ENCODE data around the gene ASPSCR1. TPM values are rescaled to one million over a fixed set of nuclear protein-coding genes. Genes with fewer than 3 reads are reported as not detected.

Gene ASPSCR1
- total and polyA plus RNA-seq, 9 of the 15 experiments (the other 6 are each of a cell fraction or from before 2014, with no cell fraction given): 0.90 to 36.9 (median 11.6) TPM

DNA sequence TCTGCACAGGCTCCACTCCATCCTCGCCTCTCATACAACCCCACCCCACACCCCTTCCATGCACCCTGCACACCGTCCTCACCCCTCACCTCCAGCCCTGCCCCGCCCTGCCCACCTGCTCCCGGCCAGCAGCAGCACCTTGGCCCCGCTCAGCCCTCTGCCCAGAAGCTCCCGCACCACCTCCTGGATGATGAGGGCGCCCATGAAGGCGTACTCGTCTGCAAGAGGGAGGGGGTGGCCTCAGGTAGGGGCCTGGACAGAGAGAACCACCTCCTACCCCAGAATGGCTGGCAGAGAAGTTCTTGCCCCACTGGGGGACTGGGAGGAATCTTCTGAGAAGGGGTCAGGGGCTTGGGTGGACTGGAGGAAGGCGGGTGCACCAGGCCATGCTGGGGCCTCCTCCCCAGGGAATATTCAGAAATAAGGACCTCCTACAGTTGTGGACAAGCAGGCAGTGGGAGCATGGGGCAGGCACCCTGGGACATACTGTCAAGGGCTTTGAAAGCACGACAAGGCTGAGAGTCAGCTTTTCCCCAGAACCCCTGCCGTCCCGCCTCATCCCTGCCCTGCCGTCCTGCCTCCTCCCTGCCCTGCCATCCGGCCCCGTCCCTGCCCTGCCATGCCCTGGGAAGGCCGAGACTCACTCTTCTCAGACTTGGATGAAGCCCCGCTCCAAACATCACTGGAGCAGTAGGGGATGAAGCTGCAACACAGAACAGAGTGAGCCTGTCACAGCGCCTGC lies 19.6 kb upstream of the ASPSCR1 start:
- TF ChIP-seq HMG20A (CRISPR knock-in tag; conservative IDR thresholded peaks at IDR 0.05) (no peak), FOXP1 (CRISPR knock-in tag; IDR thresholded peaks at IDR 0.05) (no peak), ZFP30 (CRISPR knock-in tag; IDR thresholded peaks at IDR 0.05; ENCODE audit: borderline replicate concordance) (no peak), MXI1 (IDR thresholded peaks at IDR 0.05; ENCODE audit: low read depth, low read length) (no peak), ZNF175 (CRISPR knock-in tag; IDR thresholded peaks at IDR 0.05; ENCODE audit: low read depth) (no peak), ZNF79 (CRISPR knock-in tag; IDR thresholded peaks at IDR 0.05; ENCODE audit: low read depth) (no peak)
- TF ChIP-seq, protein P1, sequence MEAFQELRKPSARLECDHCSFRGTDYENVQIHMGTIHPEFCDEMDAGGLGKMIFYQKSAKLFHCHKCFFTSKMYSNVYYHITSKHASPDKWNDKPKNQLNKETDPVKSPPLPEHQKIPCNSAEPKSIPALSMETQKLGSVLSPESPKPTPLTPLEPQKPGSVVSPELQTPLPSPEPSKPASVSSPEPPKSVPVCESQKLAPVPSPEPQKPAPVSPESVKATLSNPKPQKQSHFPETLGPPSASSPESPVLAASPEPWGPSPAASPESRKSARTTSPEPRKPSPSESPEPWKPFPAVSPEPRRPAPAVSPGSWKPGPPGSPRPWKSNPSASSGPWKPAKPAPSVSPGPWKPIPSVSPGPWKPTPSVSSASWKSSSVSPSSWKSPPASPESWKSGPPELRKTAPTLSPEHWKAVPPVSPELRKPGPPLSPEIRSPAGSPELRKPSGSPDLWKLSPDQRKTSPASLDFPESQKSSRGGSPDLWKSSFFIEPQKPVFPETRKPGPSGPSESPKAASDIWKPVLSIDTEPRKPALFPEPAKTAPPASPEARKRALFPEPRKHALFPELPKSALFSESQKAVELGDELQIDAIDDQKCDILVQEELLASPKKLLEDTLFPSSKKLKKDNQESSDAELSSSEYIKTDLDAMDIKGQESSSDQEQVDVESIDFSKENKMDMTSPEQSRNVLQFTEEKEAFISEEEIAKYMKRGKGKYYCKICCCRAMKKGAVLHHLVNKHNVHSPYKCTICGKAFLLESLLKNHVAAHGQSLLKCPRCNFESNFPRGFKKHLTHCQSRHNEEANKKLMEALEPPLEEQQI (IDR thresholded peaks at IDR 0.05): no peak
- Histone ChIP-seq H3K36me3 (ENCODE audit: control insufficient read depth, insufficient read depth, low read length) (peaks cover 19% of the 10 kb centered on the region; the same call in 2 of the 3 replicates), H3K4me1 (replicated peaks in 1 of 2; ENCODE audit: control insufficient read depth in 2 of 2, insufficient read depth in 2 of 2, low read length in 2 of 2) (peaks cover 7 to 71% of the 10 kb centered on the region in 2 experiments; a peak in 4 of 5 replicates), H2AFZ (ENCODE audit: low read depth, low read length) (no peak overlapping the region), H3K4me3 (no peak overlapping the region), H4K20me1 (replicated peaks; ENCODE audit: control insufficient read depth, insufficient read depth, low read length) (no peaks in the 10 kb centered on the region), H3K9me1 (ENCODE audit: control insufficient read depth, insufficient read depth, low read length) (no peaks in the 10 kb centered on the region), H3K4me2 (ENCODE audit: insufficient read depth, low read length) (peak overlapping the region; percentile 85; the same call in 1 of the 2 replicates), H3K9me3 (replicated peaks; ENCODE audit: control insufficient read depth, insufficient read depth, low read depth, low read length) (no peaks in the 10 kb centered on the region), H3K79me2 (ENCODE audit: control insufficient read depth, insufficient read depth, low read length) (peaks cover 20% of the 10 kb centered on the region), H3K9ac (ENCODE audit: insufficient read depth in 1 of 2, low read depth in 2 of 2, low read length in 2 of 2) (peak overlapping the region; percentile 82 to 92; a peak in 3 of 4 replicates), H3K27me3 (ENCODE audit: control insufficient read depth in 2 of 2, insufficient read depth in 2 of 2, low read length in 2 of 2) (no peaks in the 10 kb centered on the region), H3K27ac (ENCODE audit: extremely low read depth, low read depth, low read length) (no peak overlapping the region)
- ChIA-PET POLR2A (interaction anchor here (0.6 to 0.9 kb wide), 2 partner anchors 29 to 78 kb away, joined by 3 read pairs; no protein-coding TSS in a partner anchor), CTCF (ENCODE audit: low intra/inter-chr PET ratio) (interaction anchor here (2.4 to 5.2 kb wide), 2 partner anchors 62 to 196 kb away, joined by 20 to 103 read pairs; partner anchors contain the start of genes CENPX and LRRC45)
- intact Hi-C loops (cut with micrococcal nuclease): loop anchor here (10.0 kb wide), 1 partner anchor 197 kb away; no protein-coding TSS in a partner anchor
- WGBS (ENCODE audit: insufficient coverage, low coverage, missing lambda C conversion rate): 89% methylated on average over 17 of the region's 19 CpGs
- ATAC-seq (no peak), DNase-seq (ENCODE audit: extremely low read depth in 1 of 4, low spot score in 3 of 4) (no peak), FAIRE-seq (no peak)
- in situ Hi-C loops (cut with MboI): no loop called here
- no TSS peak for BruUV-seq (replicated peaks)

Measured in K562 (cell line).